Left renal pelvis (tissue), 4 donors: ENCODE results near the gene YIPF6. TPM values are rescaled to one million over a fixed set of nuclear protein-coding genes. Genes with fewer than 3 reads are reported as not detected.

ENCODE experiments used
- polyA plus RNA-seq, 4 donors: library from polyadenylated mRNA; unstranded; fragments of 120-200 nt; gene quantifications; one replicate each; pipeline ENCODE4 v1.2.1, GENCODE V29; 2013; ENCODE audit not compliant: insufficient read length in 4 of 4

The YIPF6 gene
- polyA plus RNA-seq, 4 donors = 29.4 to 52.6 (median 47.5) TPM

Other genes with a start within 250 kb of the YIPF6 start
- 10 to 100 TPM in 1 of 4 donors, 1 to 10 TPM in 3; 8.4 to 12.7 (median 8.6) TPM for gene OPHN1, start 65.6 kb upstream of the YIPF6 start, polyA plus RNA-seq
- gene STARD8, start 148.6 kb downstream of the YIPF6 start, polyA plus RNA-seq = 10 to 100 TPM; 11.4 to 21.2 (median 17.3) TPM